ENCODE data around the gene LRRC4C. TPM values are rescaled to one million over a fixed set of nuclear protein-coding genes. Genes with fewer than 3 reads are reported as not detected.

Gene LRRC4C
- total and polyA plus RNA-seq, 10 of the 15 experiments (the other 5 are each of a cell fraction or from before 2014, with no cell fraction given) = 1.5 TPM; not detected in 9

GRCh38 chr11:40569947-40570531, 889.4 kb downstream of the LRRC4C start:
- RAD21 ChIA-PET (ENCODE audit: unreplicated experiment) = no interaction called here
- no TSS peak for BruUV-seq (replicated peaks)
- H3K79me2 ChIP-seq (ENCODE audit: control insufficient read depth, insufficient read depth, low read length) = no peaks in the 10 kb centered on the region
- intact Hi-C loops (cut with micrococcal nuclease; ENCODE audit: unreplicated experiment) (no loop called here), in situ Hi-C loops (cut with MboI) (no loop called here)
- no peak overlapping the region for H3K4me2 ChIP-seq (ENCODE audit: control insufficient read depth, insufficient read depth)
- SMC1A ChIA-PET (ENCODE audit: uncharacterized antibody, unreplicated experiment) = no interaction called here
- no peaks in the 10 kb centered on the region for H3K9me3 ChIP-seq (replicated peaks; ENCODE audit: control insufficient read depth, insufficient read depth, low read length)
- no peak overlapping the region for H2AFZ ChIP-seq (ENCODE audit: control insufficient read depth, low read depth, low read length)
- H3K27me3 ChIP-seq (replicated peaks in 1 of 2; ENCODE audit: control insufficient read depth in 2 of 2, insufficient read depth in 2 of 2, low read length in 1 of 2) = no peaks in the 10 kb centered on the region
- POLR2A ChIA-PET = no interaction called here
- CTCF ChIA-PET = no interaction called here
- H3K27ac ChIP-seq (ENCODE audit: control insufficient read depth, insufficient read depth) = no peak overlapping the region
- H3K9ac ChIP-seq (ENCODE audit: control insufficient read depth, insufficient read depth, low read length) = no peak overlapping the region
- DNase-seq (ENCODE audit: low read depth, low spot score) = no peak
- no peaks in the 10 kb centered on the region for H4K20me1 ChIP-seq (ENCODE audit: control insufficient read depth, insufficient read depth)
- no peak for TF ChIP-seq TCF3 (IDR thresholded peaks at IDR 0.05; ENCODE audit: borderline replicate concordance, insufficient read depth, low read depth, low read length)
- TF ChIP-seq NRF1 (conservative IDR thresholded peaks at IDR 0.05; ENCODE audit: low read depth, low read length) = no peak
- TF ChIP-seq BRCA1 (IDR thresholded peaks at IDR 0.05; ENCODE audit: low read depth, low read length) = no peak
- no peak for TF ChIP-seq ZZZ3 (IDR thresholded peaks at IDR 0.05; ENCODE audit: control insufficient read depth, insufficient read length, low read depth)
- no peak overlapping the region for H3K4me3 ChIP-seq
- H3K36me3 ChIP-seq (ENCODE audit: control insufficient read depth in 2 of 2, insufficient read depth in 2 of 2, low read length in 1 of 2) = no peaks in the 10 kb centered on the region
- 0% methylated on average over 1 of the region's 1 CpG for WGBS (ENCODE audit: insufficient coverage, insufficient replicate concordance, low lambda C conversion rate, missing lambda C conversion rate)
- no peak for ATAC-seq
- no peak for FAIRE-seq
- H3K4me1 ChIP-seq (ENCODE audit: control insufficient read depth, insufficient read depth, low read length) = no peaks in the 10 kb centered on the region

- no peak overlapping the region for H3K9ac ChIP-seq (ENCODE audit: control insufficient read depth, insufficient read depth, low read length)
- no TSS peak for BruUV-seq (replicated peaks)
- 21% methylated on average over 1 of the region's 1 CpG for WGBS (ENCODE audit: insufficient coverage, insufficient replicate concordance, low lambda C conversion rate, missing lambda C conversion rate)
- TF ChIP-seq BCL11A (IDR thresholded peaks at IDR 0.05; ENCODE audit: low read depth, low read length) (no peak), RAD21 (IDR thresholded peaks at IDR 0.05; ENCODE audit: insufficient read depth, low read depth, low read length) (no peak), REST (IDR thresholded peaks at IDR 0.05; ENCODE audit: low read depth, low read length) (no peak), ETV6 (conservative IDR thresholded peaks at IDR 0.05 in 1 of 2, IDR thresholded peaks at IDR 0.05 in 1 of 2; ENCODE audit: borderline replicate concordance in 1 of 2, low read depth in 1 of 2) (no peak), NR2C1 (IDR thresholded peaks at IDR 0.05) (no peak), CTCF (IDR thresholded peaks at IDR 0.05 in 2 of 3, conservative IDR thresholded peaks at IDR 0.05 in 1 of 3; ENCODE audit: control insufficient read depth in 2 of 3, extremely low read depth in 1 of 3, insufficient read depth in 1 of 3, low read depth in 3 of 3, low read length in 3 of 3) (no peak), YY1 (IDR thresholded peaks at IDR 0.05; ENCODE audit: low read depth, low read length) (no peak), MAX (IDR thresholded peaks at IDR 0.05; ENCODE audit: low read depth, low read length) (no peak)
These were observed 892.1 kb downstream of the LRRC4C start for GRCh38 chr11:40567392-40567791.

More at GRCh38 chr11:40567392-40567791, 892.1 kb downstream of the LRRC4C start:
- Histone ChIP-seq H2AFZ (ENCODE audit: control insufficient read depth, low read depth, low read length) (no peak overlapping the region), H3K36me3 (ENCODE audit: control insufficient read depth in 2 of 2, insufficient read depth in 2 of 2, low read length in 1 of 2) (no peaks in the 10 kb centered on the region), H4K20me1 (ENCODE audit: control insufficient read depth, insufficient read depth) (no peaks in the 10 kb centered on the region), H3K9me3 (replicated peaks; ENCODE audit: control insufficient read depth, insufficient read depth, low read length) (no peaks in the 10 kb centered on the region), H3K27ac (ENCODE audit: control insufficient read depth, insufficient read depth) (no peak overlapping the region), H3K27me3 (replicated peaks in 1 of 2; ENCODE audit: control insufficient read depth in 2 of 2, insufficient read depth in 2 of 2, low read length in 1 of 2) (no peaks in the 10 kb centered on the region), H3K4me3 (no peak overlapping the region), H3K4me2 (ENCODE audit: control insufficient read depth, insufficient read depth) (no peak overlapping the region), H3K79me2 (ENCODE audit: control insufficient read depth, insufficient read depth, low read length) (no peaks in the 10 kb centered on the region), H3K4me1 (ENCODE audit: control insufficient read depth, insufficient read depth, low read length) (no peaks in the 10 kb centered on the region)
- POLR2A ChIA-PET = no interaction called here
- ATAC-seq (no peak), FAIRE-seq (no peak), DNase-seq (ENCODE audit: low read depth, low spot score) (no peak)
- CTCF ChIA-PET = no interaction called here
- RAD21 ChIA-PET (ENCODE audit: unreplicated experiment) = no interaction called here
- SMC1A ChIA-PET (ENCODE audit: uncharacterized antibody, unreplicated experiment) = no interaction called here
- in situ Hi-C loops (cut with MboI) (no loop called here), intact Hi-C loops (cut with micrococcal nuclease; ENCODE audit: unreplicated experiment) (no loop called here)
